ENCODE measurements around the gene TMEM252.

The TMEM252 gene

DNA sequence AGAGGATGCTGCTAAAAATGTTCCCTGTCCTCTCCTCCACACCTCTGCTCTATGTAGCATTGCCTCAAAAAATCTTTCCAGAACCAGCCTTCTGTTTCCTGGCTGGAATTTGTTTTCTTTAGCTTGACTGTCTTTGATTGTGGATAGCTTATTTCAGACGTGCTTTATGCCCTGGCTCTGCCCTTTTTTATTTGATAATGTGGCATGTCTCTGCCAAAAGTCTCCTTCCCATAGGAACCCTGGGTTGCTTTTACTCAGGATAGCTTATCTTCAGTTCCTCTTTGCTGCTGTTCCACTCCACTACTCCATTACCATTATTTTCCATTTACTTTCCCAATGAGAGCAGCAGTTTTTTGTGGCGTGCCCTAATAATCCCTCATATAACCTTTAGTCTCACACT lies 885 bp upstream of the TMEM252 start:
- no peaks in the 10 kb centered on the region for H3K4me1 ChIP-seq (ENCODE audit: control insufficient read depth, insufficient read depth, low read length)
- H3K36me3 ChIP-seq (ENCODE audit: control insufficient read depth, insufficient read depth, low read length): no peaks in the 10 kb centered on the region
- DNase-seq (ENCODE audit: low read depth, low spot score): no peak
- no peaks in the 10 kb centered on the region for H3K9me3 ChIP-seq (ENCODE audit: control insufficient read depth, insufficient read depth, low read length)
- WGBS (ENCODE audit: insufficient coverage, insufficient read length): no CpG with 5 or more reads among the region's 2 CpGs
- H3K27ac ChIP-seq (ENCODE audit: low read length): no peak overlapping the region
- no peak overlapping the region for H3K4me3 ChIP-seq (ENCODE audit: low read length)
- no peaks in the 10 kb centered on the region for H3K27me3 ChIP-seq (ENCODE audit: control insufficient read depth, insufficient read depth, low read length)

DNA sequence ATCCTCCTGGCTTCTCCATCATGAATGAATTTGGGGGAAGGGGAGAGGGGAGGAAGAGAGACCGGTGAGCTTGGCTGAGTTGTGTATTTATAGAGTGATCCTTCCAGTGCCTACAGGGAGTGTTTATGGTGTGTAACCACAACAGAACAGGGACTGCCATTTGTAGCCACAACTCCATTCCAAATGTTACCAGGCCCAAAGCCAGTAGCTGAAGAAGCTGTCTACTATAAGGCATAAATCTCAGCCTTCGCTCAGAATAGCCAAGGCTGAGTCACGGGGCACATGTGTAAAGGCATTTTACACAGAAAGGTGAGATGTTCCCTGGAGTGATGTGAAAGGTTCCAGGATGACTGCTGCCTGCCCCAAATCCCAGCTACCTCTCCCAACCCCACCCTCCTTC lies 2.5 kb downstream of the TMEM252 start:
- no peak for DNase-seq (ENCODE audit: low read depth, low spot score)
- H3K36me3 ChIP-seq (ENCODE audit: control insufficient read depth, insufficient read depth, low read length): no peaks in the 10 kb centered on the region
- no peaks in the 10 kb centered on the region for H3K9me3 ChIP-seq (ENCODE audit: control insufficient read depth, insufficient read depth, low read length)
- H3K4me3 ChIP-seq (ENCODE audit: low read length): no peak overlapping the region
- no peaks in the 10 kb centered on the region for H3K4me1 ChIP-seq (ENCODE audit: control insufficient read depth, insufficient read depth, low read length)
- H3K27ac ChIP-seq (ENCODE audit: low read length): no peak overlapping the region
- H3K27me3 ChIP-seq (ENCODE audit: control insufficient read depth, insufficient read depth, low read length): no peaks in the 10 kb centered on the region
- no CpG with 5 or more reads among the region's 3 CpGs for WGBS (ENCODE audit: insufficient coverage, insufficient read length)

DNA sequence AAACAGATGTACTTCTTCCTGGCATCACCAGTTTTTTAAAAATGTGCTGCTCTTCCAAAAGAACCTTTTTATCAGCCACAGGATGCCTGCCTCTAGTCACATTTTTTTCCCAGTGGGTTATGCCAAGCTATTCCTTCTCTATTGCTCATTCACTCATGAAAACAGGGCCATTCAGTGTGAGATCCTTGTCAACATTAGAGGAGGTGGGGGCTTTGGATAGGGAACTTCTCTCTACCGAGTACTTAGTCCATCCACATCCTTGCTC lies 3.1 kb downstream of the TMEM252 start:
- no CpG with 5 or more reads among the region's 1 CpG for WGBS (ENCODE audit: insufficient coverage, insufficient read length)
- no peaks in the 10 kb centered on the region for H3K27me3 ChIP-seq (ENCODE audit: control insufficient read depth, insufficient read depth, low read length)
- H3K4me1 ChIP-seq (ENCODE audit: control insufficient read depth, insufficient read depth, low read length): no peaks in the 10 kb centered on the region
- no peaks in the 10 kb centered on the region for H3K9me3 ChIP-seq (ENCODE audit: control insufficient read depth, insufficient read depth, low read length)
- DNase-seq (ENCODE audit: low read depth, low spot score): no peak
- H3K36me3 ChIP-seq (ENCODE audit: control insufficient read depth, insufficient read depth, low read length): no peaks in the 10 kb centered on the region
- no peak overlapping the region for H3K27ac ChIP-seq (ENCODE audit: low read length)
- no peak overlapping the region for H3K4me3 ChIP-seq (ENCODE audit: low read length)

DNA sequence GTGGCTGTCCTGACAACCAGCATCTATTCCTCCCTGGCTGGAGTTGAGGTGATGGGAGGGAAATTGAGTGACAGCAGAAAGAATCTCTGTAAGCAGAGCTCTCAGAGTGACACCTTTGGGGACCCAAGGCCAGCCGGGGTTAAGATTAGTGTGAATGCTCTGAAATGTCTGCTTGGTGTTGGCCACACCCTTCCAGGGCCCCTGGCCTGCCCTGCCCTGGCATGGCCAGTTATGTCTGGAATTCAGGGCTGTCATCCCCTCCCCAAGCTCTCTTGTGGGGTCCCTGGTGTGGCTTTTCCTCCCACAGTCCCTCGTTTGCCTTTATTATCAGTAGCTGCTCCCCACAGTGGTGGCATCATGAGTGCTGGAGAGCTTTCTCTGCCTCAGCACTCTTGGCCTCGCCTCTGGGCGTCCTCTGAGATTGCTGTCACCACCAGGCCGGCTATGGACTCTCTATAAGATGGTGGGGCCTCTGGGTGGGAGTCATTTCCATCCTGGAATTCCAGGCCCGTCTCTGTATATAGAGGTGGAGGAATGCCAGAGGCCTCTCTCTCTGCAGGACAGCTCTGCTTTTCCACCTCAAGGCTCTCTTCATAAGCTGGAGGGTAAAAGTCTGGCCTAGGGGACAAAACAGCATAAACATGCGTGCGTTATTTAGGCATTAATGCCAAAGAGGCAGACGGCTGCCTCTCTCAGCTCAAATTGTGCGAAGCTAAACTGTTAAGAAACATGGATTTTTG lies 3.6 kb downstream of the TMEM252 start:
- no peaks in the 10 kb centered on the region for H3K27me3 ChIP-seq (ENCODE audit: control insufficient read depth, insufficient read depth, low read length)
- no peak overlapping the region for H3K27ac ChIP-seq (ENCODE audit: low read length)
- no peak for DNase-seq (ENCODE audit: low read depth, low spot score)
- H3K4me1 ChIP-seq (ENCODE audit: control insufficient read depth, insufficient read depth, low read length): no peaks in the 10 kb centered on the region
- no peak overlapping the region for H3K4me3 ChIP-seq (ENCODE audit: low read length)
- H3K36me3 ChIP-seq (ENCODE audit: control insufficient read depth, insufficient read depth, low read length): no peaks in the 10 kb centered on the region
- no peaks in the 10 kb centered on the region for H3K9me3 ChIP-seq (ENCODE audit: control insufficient read depth, insufficient read depth, low read length)
- WGBS (ENCODE audit: insufficient coverage, insufficient read length): no CpG with 5 or more reads among the region's 10 CpGs

DNA sequence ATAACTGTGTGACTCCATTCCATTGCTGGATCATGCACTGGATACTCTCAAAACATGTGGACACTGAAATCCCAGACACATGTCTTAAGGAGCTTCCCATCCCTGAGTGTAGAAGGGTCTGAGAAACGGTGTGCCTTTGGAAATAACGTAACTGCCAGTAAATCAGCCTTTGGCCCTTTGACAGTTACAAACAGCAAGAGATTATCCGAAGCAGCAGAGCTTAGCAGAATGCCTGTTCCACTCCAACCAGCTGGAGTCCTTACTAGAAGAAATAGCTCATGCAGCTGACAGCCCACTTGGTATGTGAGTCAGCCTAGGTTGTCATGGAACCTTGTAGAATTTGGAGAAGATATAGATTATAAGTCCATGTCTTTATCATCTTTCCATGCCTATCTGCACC lies 7.0 kb downstream of the TMEM252 start:
- WGBS (ENCODE audit: insufficient coverage, insufficient read length): no CpG with 5 or more reads among the region's 3 CpGs
- H3K36me3 ChIP-seq (ENCODE audit: control insufficient read depth, insufficient read depth, low read length): no peaks in the 10 kb centered on the region
- no peak overlapping the region for H3K27ac ChIP-seq (ENCODE audit: low read length)
- no peaks in the 10 kb centered on the region; the same call in 1 of the 2 replicates for H3K27me3 ChIP-seq (ENCODE audit: control insufficient read depth, insufficient read depth, low read length)
- H3K9me3 ChIP-seq (ENCODE audit: control insufficient read depth, insufficient read depth, low read length): no peaks in the 10 kb centered on the region
- H3K4me3 ChIP-seq (ENCODE audit: low read length): no peak overlapping the region
- H3K4me1 ChIP-seq (ENCODE audit: control insufficient read depth, insufficient read depth, low read length): no peaks in the 10 kb centered on the region
- no peak for DNase-seq (ENCODE audit: low read depth, low spot score)

DNA sequence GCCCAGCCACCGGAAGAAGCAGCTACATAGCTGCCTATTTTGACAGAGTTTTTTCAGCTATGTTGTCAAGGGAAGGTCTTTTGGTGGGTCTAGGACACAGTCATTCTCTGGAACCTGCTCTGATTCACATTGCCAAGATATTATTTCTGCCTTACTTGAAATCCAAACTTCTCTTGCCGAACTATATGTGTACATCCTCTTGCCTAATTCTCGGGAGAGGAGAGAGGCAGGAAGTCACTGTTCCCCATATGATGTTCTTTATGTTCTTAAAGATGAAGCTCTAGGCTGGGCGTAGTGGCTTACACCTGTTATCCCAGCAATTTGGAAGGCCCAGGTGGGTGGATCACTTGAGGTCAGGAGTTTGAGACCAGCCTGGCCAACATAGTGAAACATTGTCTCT lies 8.6 kb downstream of the TMEM252 start:
- Histone ChIP-seq H3K36me3 (ENCODE audit: control insufficient read depth, insufficient read depth, low read length) (no peaks in the 10 kb centered on the region), H3K9me3 (ENCODE audit: control insufficient read depth, insufficient read depth, low read length) (no peaks in the 10 kb centered on the region), H3K27ac (ENCODE audit: low read length) (no peak overlapping the region), H3K27me3 (ENCODE audit: control insufficient read depth, insufficient read depth, low read length) (no peaks in the 10 kb centered on the region; the same call in 1 of the 2 replicates), H3K4me1 (ENCODE audit: control insufficient read depth, insufficient read depth, low read length) (no peaks in the 10 kb centered on the region), H3K4me3 (ENCODE audit: low read length) (no peak overlapping the region)
- DNase-seq (ENCODE audit: low read depth, low spot score): no peak
- no CpG with 5 or more reads among the region's 4 CpGs for WGBS (ENCODE audit: insufficient coverage, insufficient read length)

DNA sequence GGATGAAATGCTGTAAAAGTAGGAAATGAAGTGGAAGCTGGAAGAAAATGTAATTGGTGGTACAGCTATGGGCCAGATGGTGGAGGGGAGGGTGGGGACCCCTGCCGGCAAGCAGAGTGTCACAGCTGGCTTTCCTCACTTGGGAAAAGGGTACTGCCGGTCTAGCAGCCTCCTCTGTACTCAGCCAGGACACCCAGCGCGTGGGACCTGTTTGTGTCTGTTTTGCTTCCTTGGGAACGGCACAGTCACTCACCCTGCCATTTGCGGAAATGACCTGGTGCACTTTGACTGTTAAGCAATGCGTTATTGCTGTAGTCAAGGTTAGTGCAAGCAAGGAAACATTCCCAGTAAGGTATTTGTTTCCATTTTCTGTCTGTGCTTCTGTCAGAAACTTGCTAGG lies 10.1 kb downstream of the TMEM252 start:
- Histone ChIP-seq H3K36me3 (ENCODE audit: control insufficient read depth, insufficient read depth, low read length) (no peaks in the 10 kb centered on the region), H3K27me3 (ENCODE audit: control insufficient read depth, insufficient read depth, low read length) (no peaks in the 10 kb centered on the region; the same call in 1 of the 2 replicates), H3K27ac (ENCODE audit: low read length) (no peak overlapping the region), H3K9me3 (ENCODE audit: control insufficient read depth, insufficient read depth, low read length) (no peaks in the 10 kb centered on the region), H3K4me3 (ENCODE audit: low read length) (no peak overlapping the region), H3K4me1 (ENCODE audit: control insufficient read depth, insufficient read depth, low read length) (no peaks in the 10 kb centered on the region)
- WGBS (ENCODE audit: insufficient coverage, insufficient read length): no CpG with 5 or more reads among the region's 7 CpGs
- no peak for DNase-seq (ENCODE audit: low read depth, low spot score)

DNA sequence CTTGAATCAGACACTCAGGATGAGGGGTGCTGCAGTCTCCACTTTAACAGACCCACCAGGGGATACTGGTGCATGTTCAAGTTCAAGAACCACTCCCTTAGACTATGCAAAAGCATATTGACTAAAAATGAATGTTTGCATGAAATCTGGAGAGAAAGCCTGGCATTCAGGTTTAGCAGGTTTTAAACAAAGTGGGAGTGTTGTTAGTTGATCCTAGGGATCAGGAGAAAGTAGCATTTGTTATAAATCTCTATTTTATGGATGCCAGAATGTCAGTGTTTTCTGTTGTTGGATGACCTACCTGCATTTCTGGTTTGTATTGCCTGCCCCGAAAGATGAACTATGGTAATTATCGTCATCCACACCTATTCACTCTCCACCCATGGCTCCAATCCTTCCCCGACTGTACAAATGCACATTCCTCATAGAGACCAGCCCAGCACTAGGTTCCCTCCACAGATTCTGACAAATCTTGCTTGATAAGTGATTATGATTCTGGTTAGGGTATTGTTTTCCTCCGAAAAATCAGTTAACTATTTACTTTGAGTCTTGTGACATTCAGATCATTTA lies 17.2 kb downstream of the TMEM252 start:
- H3K27ac ChIP-seq (ENCODE audit: low read length): no peak overlapping the region
- no CpG with 5 or more reads among the region's 4 CpGs for WGBS (ENCODE audit: insufficient coverage, insufficient read length)
- no peak for DNase-seq (ENCODE audit: low read depth, low spot score)
- no peaks in the 10 kb centered on the region for H3K9me3 ChIP-seq (ENCODE audit: control insufficient read depth, insufficient read depth, low read length)
- no peaks in the 10 kb centered on the region for H3K27me3 ChIP-seq (ENCODE audit: control insufficient read depth, insufficient read depth, low read length)
- no peaks in the 10 kb centered on the region for H3K4me1 ChIP-seq (ENCODE audit: control insufficient read depth, insufficient read depth, low read length)
- no peaks in the 10 kb centered on the region for H3K36me3 ChIP-seq (ENCODE audit: control insufficient read depth, insufficient read depth, low read length)
- no peak overlapping the region for H3K4me3 ChIP-seq (ENCODE audit: low read length)

DNA sequence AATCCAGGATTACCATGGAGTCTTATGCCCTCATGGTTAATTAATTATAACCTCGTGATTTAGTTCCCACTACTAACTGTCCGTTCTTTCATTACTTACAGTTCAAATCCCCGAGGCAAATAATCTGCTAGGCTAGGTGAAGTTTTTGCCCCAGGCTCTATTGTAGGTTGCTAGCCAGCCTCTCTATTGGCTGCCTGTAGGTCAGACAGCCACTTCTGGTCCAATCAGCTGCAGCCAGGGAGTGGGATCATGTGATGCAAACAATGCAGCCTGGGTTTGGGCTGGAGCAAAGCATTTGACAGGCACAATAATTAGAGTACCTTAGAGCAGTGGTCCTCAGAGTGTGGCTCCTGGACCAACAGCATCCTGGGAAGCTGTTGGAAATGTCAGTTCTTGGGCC lies 17.7 kb downstream of the TMEM252 start:
- Histone ChIP-seq H3K27me3 (ENCODE audit: control insufficient read depth, insufficient read depth, low read length) (no peaks in the 10 kb centered on the region), H3K9me3 (ENCODE audit: control insufficient read depth, insufficient read depth, low read length) (no peaks in the 10 kb centered on the region; the same call in 1 of the 2 replicates), H3K4me1 (ENCODE audit: control insufficient read depth, insufficient read depth, low read length) (no peaks in the 10 kb centered on the region), H3K4me3 (ENCODE audit: low read length) (no peak overlapping the region), H3K27ac (ENCODE audit: low read length) (no peak overlapping the region), H3K36me3 (ENCODE audit: control insufficient read depth, insufficient read depth, low read length) (no peaks in the 10 kb centered on the region)
- WGBS (ENCODE audit: insufficient coverage, insufficient read length): no CpG with 5 or more reads among the region's 3 CpGs
- DNase-seq (ENCODE audit: low read depth, low spot score): no peak

DNA sequence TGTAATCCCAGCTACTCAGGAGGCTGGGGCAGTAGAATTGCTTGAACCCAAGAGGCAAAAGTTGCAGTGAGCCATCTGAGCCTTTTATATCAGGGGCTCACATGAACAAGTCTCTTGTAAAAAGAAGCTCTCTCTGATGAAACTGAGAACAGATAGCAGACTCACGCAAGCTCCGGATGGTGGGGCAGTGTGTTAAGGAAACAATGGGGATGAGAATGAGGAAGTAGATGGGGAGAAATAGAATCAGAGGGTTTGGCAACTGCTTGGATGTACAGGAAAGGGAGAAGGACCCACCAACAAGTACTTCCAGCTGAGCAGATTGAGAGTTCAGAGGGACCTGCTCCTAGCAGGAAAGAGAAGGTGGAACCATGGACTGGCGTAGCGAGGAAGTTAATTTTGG lies 18.6 kb downstream of the TMEM252 start:
- H3K27ac ChIP-seq (ENCODE audit: low read length): no peak overlapping the region
- WGBS (ENCODE audit: insufficient coverage, insufficient read length): no CpG with 5 or more reads among the region's 4 CpGs
- no peaks in the 10 kb centered on the region for H3K36me3 ChIP-seq (ENCODE audit: control insufficient read depth, insufficient read depth, low read length)
- DNase-seq (ENCODE audit: low read depth, low spot score): no peak
- no peak overlapping the region for H3K4me3 ChIP-seq (ENCODE audit: low read length)
- no peaks in the 10 kb centered on the region for H3K27me3 ChIP-seq (ENCODE audit: control insufficient read depth, insufficient read depth, low read length)
- no peaks in the 10 kb centered on the region for H3K4me1 ChIP-seq (ENCODE audit: control insufficient read depth, insufficient read depth, low read length)
- peaks cover 1% of the 10 kb centered on the region; the same call in 1 of the 2 replicates for H3K9me3 ChIP-seq (ENCODE audit: control insufficient read depth, insufficient read depth, low read length)
